ENCODE data around the gene KLHL35. TPM values are rescaled to one million over a fixed set of nuclear protein-coding genes. Genes with fewer than 3 reads are reported as not detected.
A peak's percentile ranks its signal among the peaks of the same experiment; 100 is the strongest.

The KLHL35 gene
- total and polyA plus RNA-seq, 2 experiments from 2014 or later: 5.7 to 13.0 TPM

DNA sequence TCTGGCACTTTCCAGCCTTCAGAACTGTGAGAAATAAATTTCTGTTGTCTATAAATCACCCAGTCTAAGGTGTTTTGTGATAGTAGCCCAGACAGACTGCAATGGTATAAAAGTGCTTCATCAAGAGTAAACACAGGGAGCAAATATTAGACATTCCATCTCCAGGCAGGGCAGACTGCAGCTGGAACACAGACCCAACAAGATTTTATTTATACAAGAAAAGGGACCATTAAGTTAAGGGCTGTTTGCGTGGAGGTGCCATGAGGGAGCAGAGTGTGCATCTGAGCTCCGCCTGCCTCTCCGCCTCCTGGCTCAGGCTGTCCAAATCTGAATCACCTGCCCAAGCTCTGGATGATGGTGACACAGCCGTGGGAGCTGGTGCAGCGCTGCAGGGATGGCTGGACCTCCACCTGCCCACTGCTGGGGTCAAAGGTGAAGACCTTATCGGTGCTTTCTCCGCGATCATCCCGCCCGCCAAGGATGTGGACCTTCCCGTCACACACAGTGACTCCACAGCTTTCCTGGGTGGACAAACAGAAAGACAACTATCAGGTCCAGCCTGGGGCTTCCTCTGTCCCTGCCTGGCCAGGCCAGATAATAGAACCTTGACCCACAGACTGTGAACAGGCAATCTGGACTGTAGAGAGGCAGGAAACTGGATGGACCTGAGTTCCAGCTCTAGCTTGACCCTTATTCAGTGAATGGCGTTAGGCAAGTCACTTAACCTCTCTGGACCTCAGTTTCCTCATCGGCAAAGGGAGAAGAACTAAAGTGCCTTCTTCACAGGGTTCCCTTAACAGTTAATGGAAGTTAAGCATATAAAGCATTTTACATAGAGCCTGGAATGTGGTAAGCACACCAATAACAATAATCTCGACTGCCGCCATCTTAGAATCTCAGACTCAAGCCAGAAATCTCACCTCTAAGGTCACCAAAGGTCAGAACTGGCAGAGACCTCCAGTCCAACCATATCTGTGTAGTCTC, 10.5 kb downstream of the KLHL35 start:
- TF ChIP-seq EZH2 (IDR thresholded peaks at IDR 0.05; ENCODE audit: insufficient read depth, poor library complexity, severe bottlenecking) (no peak), EZH2phosphoT487 (IDR thresholded peaks at IDR 0.05; ENCODE audit: insufficient read depth, low read depth) (no peak)
- no peaks in the 10 kb centered on the region for H3K79me2 ChIP-seq (ENCODE audit: insufficient read depth)
- DNase-seq: no peak
- H3K4me3 ChIP-seq: no peak overlapping the region
- no peak overlapping the region for H3K9ac ChIP-seq
- no peaks in the 10 kb centered on the region for H3K27me3 ChIP-seq (replicated peaks; ENCODE audit: insufficient read depth)
- no peaks in the 10 kb centered on the region for H4K20me1 ChIP-seq (ENCODE audit: insufficient read depth)
- H3K4me2 ChIP-seq (ENCODE audit: unreplicated experiment): no peak overlapping the region
- WGBS, 2 experiments (ENCODE audit: low coverage in 1 of 2, low lambda C conversion rate in 2 of 2, missing lambda C conversion rate in 2 of 2): 84 to 85% methylated on average over 15 of the region's 15 CpGs
- peaks cover 7% of the 10 kb centered on the region; the same call in 1 of the 2 replicates for H3K36me3 ChIP-seq (ENCODE audit: low read depth)
- in situ Hi-C loops (cut with MboI): no loop called here
- no peak overlapping the region for H2AFZ ChIP-seq
- H3F3A ChIP-seq (ENCODE audit: insufficient read depth): peaks cover 20% of the 10 kb centered on the region
- no peak overlapping the region for H3K27ac ChIP-seq
- no peaks in the 10 kb centered on the region for H3K9me2 ChIP-seq (ENCODE audit: insufficient read depth)
- H3K9me3 ChIP-seq (ENCODE audit: low read depth): no peaks in the 10 kb centered on the region
- H3K4me1 ChIP-seq (ENCODE audit: insufficient read depth): peaks cover 20% of the 10 kb centered on the region

DNA sequence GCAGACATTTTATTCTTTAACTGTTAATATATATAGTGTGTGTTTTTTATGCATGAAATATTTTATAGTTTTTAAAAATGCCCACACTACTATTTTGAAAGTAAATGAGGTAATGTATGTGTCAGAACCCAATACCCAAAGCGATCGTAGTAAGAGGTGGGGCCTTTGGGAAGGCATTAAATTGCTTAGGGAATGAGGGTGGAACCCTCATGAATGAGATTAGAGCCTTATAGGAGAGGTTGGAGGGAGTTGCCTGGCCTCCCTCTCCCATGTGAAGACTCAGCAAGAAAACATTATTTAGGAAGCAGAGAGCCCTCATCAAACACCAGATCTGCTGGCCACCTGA, 11.1 kb downstream of the KLHL35 start:
- no peak for DNase-seq
- H3K9ac ChIP-seq: no peak overlapping the region
- in situ Hi-C loops (cut with MboI): no loop called here
- no peak overlapping the region for H3K4me2 ChIP-seq (ENCODE audit: unreplicated experiment)
- no peaks in the 10 kb centered on the region for H3K79me2 ChIP-seq (ENCODE audit: insufficient read depth)
- H4K20me1 ChIP-seq (ENCODE audit: insufficient read depth): no peaks in the 10 kb centered on the region
- no peaks in the 10 kb centered on the region for H3K9me2 ChIP-seq (ENCODE audit: insufficient read depth)
- 90 to 98% methylated on average over 2 of the region's 2 CpGs for WGBS, 2 experiments (ENCODE audit: low coverage in 1 of 2, low lambda C conversion rate in 2 of 2, missing lambda C conversion rate in 2 of 2)
- H3K27me3 ChIP-seq (replicated peaks; ENCODE audit: insufficient read depth): no peaks in the 10 kb centered on the region
- H3F3A ChIP-seq (ENCODE audit: insufficient read depth): peaks cover 23% of the 10 kb centered on the region
- peaks cover 7% of the 10 kb centered on the region; the same call in 1 of the 2 replicates for H3K36me3 ChIP-seq (ENCODE audit: low read depth)
- TF ChIP-seq EZH2 (IDR thresholded peaks at IDR 0.05; ENCODE audit: insufficient read depth, poor library complexity, severe bottlenecking): no peak
- no peak for TF ChIP-seq EZH2phosphoT487 (IDR thresholded peaks at IDR 0.05; ENCODE audit: insufficient read depth, low read depth)
- H3K9me3 ChIP-seq (ENCODE audit: low read depth): no peaks in the 10 kb centered on the region
- H3K4me3 ChIP-seq: no peak overlapping the region
- H3K27ac ChIP-seq: no peak overlapping the region
- H3K4me1 ChIP-seq (ENCODE audit: insufficient read depth): peaks cover 20% of the 10 kb centered on the region
- H2AFZ ChIP-seq: no peak overlapping the region

DNA sequence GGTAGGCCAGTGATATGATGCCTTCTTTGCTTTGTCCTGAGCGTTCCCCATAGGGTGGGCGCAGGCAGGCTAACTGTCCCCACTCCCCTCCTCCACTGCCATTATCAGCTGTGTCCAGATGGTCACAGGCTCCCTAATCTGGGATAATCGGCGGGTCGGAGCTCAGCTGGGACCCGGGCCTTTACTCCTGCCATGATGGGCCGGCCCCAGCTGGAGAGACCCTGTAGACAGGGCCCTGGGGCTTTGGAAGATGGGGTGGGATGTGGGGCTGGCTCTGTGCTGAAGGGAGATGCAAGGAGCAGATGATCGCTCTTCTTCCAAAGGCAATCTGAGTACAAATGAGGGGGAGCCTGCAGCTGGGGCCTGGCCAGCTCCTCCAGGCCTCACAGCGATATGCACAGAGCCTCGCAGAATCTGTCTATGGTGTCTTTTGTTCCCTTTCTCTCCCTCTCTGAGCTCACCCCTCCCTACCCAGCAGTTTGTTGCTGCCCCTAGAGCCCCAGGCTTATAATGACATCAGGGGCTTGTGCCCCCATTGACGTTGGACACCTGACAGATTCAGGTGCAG, 11.9 kb downstream of the KLHL35 start:
- H3K27me3 ChIP-seq (replicated peaks; ENCODE audit: insufficient read depth): no peaks in the 10 kb centered on the region
- H3K4me3 ChIP-seq: no peak overlapping the region
- H3K9ac ChIP-seq: no peak overlapping the region
- TF ChIP-seq EZH2 (IDR thresholded peaks at IDR 0.05; ENCODE audit: insufficient read depth, poor library complexity, severe bottlenecking) (no peak), EZH2phosphoT487 (IDR thresholded peaks at IDR 0.05; ENCODE audit: insufficient read depth, low read depth) (no peak)
- no peaks in the 10 kb centered on the region for H3K9me2 ChIP-seq (ENCODE audit: insufficient read depth)
- H4K20me1 ChIP-seq (ENCODE audit: insufficient read depth): no peaks in the 10 kb centered on the region
- no peak overlapping the region for H3K27ac ChIP-seq
- H3K4me1 ChIP-seq (ENCODE audit: insufficient read depth): peaks cover 20% of the 10 kb centered on the region
- in situ Hi-C loops (cut with MboI): no loop called here
- no peak overlapping the region for H3K4me2 ChIP-seq (ENCODE audit: unreplicated experiment)
- 89 to 91% methylated on average over 11 of the region's 11 CpGs for WGBS, 2 experiments (ENCODE audit: low coverage in 1 of 2, low lambda C conversion rate in 2 of 2, missing lambda C conversion rate in 2 of 2)
- peaks cover 7% of the 10 kb centered on the region; the same call in 1 of the 2 replicates for H3K36me3 ChIP-seq (ENCODE audit: low read depth)
- no peaks in the 10 kb centered on the region for H3K79me2 ChIP-seq (ENCODE audit: insufficient read depth)
- H3F3A ChIP-seq (ENCODE audit: insufficient read depth): peaks cover 30% of the 10 kb centered on the region
- H2AFZ ChIP-seq: no peak overlapping the region
- H3K9me3 ChIP-seq (ENCODE audit: low read depth): no peaks in the 10 kb centered on the region
- DNase-seq: no peak

DNA sequence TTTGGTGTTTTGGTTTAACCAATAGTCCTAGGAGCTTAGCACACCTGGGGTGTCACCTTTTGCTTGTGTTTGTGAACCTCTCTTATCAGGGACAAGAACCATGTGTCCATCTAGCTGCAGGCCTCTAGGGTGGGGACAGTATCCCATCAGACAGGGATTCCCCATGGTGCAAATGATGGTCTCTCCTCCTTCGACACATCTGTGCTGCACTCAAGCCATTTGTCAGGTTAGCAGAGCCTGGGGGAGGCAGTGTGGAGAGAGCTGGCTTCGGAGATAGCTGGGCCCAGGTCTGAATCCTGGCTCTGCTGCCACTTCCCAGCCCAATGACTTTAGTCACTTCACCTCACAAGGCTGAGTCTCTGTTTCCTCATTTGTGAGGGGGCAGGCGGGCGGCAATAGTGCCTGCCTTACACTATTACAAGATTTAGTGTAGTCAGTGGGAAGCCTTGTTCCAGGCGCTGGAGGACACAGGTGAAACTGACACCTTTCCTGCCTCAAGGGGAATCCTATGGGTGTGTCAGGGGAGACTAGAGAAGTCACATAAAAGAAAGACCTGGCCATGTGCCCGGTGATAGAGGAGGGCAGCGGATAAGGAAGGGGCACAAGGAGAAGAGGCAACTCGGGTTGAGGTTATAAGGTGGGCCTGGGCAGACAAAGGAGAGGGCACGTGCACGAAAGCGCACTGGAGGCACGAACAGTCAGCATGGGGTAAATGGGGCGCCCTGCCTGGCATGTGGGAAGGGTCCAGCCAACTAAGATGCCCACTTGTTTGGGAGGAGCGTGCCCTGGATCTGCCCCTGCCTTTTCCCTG, 12.6 kb downstream of the KLHL35 start:
- H3K36me3 ChIP-seq (ENCODE audit: low read depth): peaks cover 7% of the 10 kb centered on the region; the same call in 1 of the 2 replicates
- H3K9ac ChIP-seq: no peak overlapping the region
- TF ChIP-seq EZH2phosphoT487 (IDR thresholded peaks at IDR 0.05; ENCODE audit: insufficient read depth, low read depth) (no peak), EZH2 (IDR thresholded peaks at IDR 0.05; ENCODE audit: insufficient read depth, poor library complexity, severe bottlenecking) (no peak)
- H3K4me3 ChIP-seq: no peak overlapping the region
- H3K79me2 ChIP-seq (ENCODE audit: insufficient read depth): no peaks in the 10 kb centered on the region
- peaks cover 20% of the 10 kb centered on the region for H3K4me1 ChIP-seq (ENCODE audit: insufficient read depth)
- H3F3A ChIP-seq (ENCODE audit: insufficient read depth): peaks cover 34% of the 10 kb centered on the region
- in situ Hi-C loops (cut with MboI): no loop called here
- no peaks in the 10 kb centered on the region for H3K9me2 ChIP-seq (ENCODE audit: insufficient read depth)
- H3K9me3 ChIP-seq (ENCODE audit: low read depth): no peaks in the 10 kb centered on the region
- H3K27ac ChIP-seq: peak overlapping the region; percentile 79
- 85% methylated on average over 14 of the region's 14 CpGs for WGBS, 2 experiments (ENCODE audit: low coverage in 1 of 2, low lambda C conversion rate in 2 of 2, missing lambda C conversion rate in 2 of 2)
- no peak for DNase-seq
- H3K4me2 ChIP-seq (ENCODE audit: unreplicated experiment): no peak overlapping the region
- H2AFZ ChIP-seq: no peak overlapping the region
- no peaks in the 10 kb centered on the region for H3K27me3 ChIP-seq (replicated peaks; ENCODE audit: insufficient read depth)
- H4K20me1 ChIP-seq (ENCODE audit: insufficient read depth): no peaks in the 10 kb centered on the region

Measured in GM23248 (cell line).